HCT116 (cell line): Measurements from ENCODE around the gene FGB. TPM values are rescaled to one million over a fixed set of nuclear protein-coding genes. Genes with fewer than 3 reads are reported as not detected.

Source experiments
- ATAC-seq: fragments of 200-7000 bp; cut with Tn5 transposase; 2 replicates; pipeline ENCODE4 v1.9.1; 2020; ENCODE audit warnings: mild to moderate bottlenecking, moderate library complexity
- BruUV-seq: library from RNA; stranded (reverse); fragments of 400-500 nt; replicated peaks from 2 replicates; lab custom pipeline; 2021; lab: Mats Ljungman, UMichigan
- CTCF ChIA-PET: fragments of 300-600 bp; sonication (Branson Sonifier 250); formaldehyde crosslinking; loops from one replicate; lab custom pipeline; 2021; ENCODE audit warnings: antibody characterized with exemption; lab: Charles Lee
- POLR2A ChIA-PET: fragments of 300-600, 350-600 bp; sonication (Branson Sonifier 250); formaldehyde crosslinking; loops from one replicate; lab custom pipeline; 2021; ENCODE audit warnings: antibody characterized with exemption; lab: Charles Lee
- RAD21 ChIA-PET, 2 experiments: fragments of 300-600 bp; sonication (Branson Sonifier 250); formaldehyde crosslinking; loops; one replicate each; lab custom pipeline; 2023; ENCODE audit warnings: low total read pairs in 2 of 2; ENCODE audit not compliant: uncharacterized antibody in 2 of 2, unreplicated experiment in 2 of 2, low non-redundant PET in 1 of 2; lab: Charles Lee
- DNase-seq: peaks from one replicate; pipeline ENCODE4 v3.0.0-alpha.2; 2010; ENCODE audit warnings: low read depth, low spot score
- H2AFZ ChIP-seq: fragments of 200-600 bp; shearing (Covaris generic), sonication (generic); 2 replicates; pipeline ENCODE4 v1.6.1; 2017; ENCODE audit warnings: low read depth, mixed run types, mixed read lengths, antibody characterized with exemption, low read length; ENCODE audit not compliant: poor library complexity, severe bottlenecking
- H3K27ac ChIP-seq: 2 replicates; pipeline ENCODE4 v1.5.1; 2012; ENCODE audit warnings: low read depth, low read length
- H3K27me3 ChIP-seq: fragments of 200-600 bp; sonication (generic); 2 replicates; pipeline ENCODE4 v1.6.1; 2016; ENCODE audit warnings: mixed run types, low read length, mixed read lengths; ENCODE audit not compliant: insufficient read depth
- H3K36me3 ChIP-seq, 2 experiments: fragments of 200-500 bp in 1 of 2; fragments of 200-600 bp in 1 of 2; sonication (Bioruptor generic) in 1 of 2; sonication (generic) in 1 of 2; 2 replicates each; pipeline versions ENCODE4 v1.5.1 to v1.6.1; 2014 to 2016; ENCODE audit warnings: low read length in 2 of 2, inconsistent platforms in 1 of 2, mixed read lengths in 1 of 2, mixed run types in 1 of 2; ENCODE audit not compliant: insufficient read depth in 2 of 2, control insufficient read depth in 1 of 2
- H3K4me1 ChIP-seq, 2 experiments: fragments of 200-600 bp in 1 of 2; sonication (generic) in 1 of 2; 2 replicates each; pipeline versions ENCODE4 v1.5.1 to v1.6.1; 2012 to 2017; ENCODE audit warnings: low read length in 2 of 2, inconsistent platforms in 1 of 2, mild to moderate bottlenecking in 1 of 2, mixed read lengths in 1 of 2, mixed run types in 1 of 2, moderate library complexity in 1 of 2; ENCODE audit not compliant: insufficient read depth in 2 of 2, control insufficient read depth in 1 of 2
- H3K4me2 ChIP-seq: fragments of 200-600 bp; sonication (generic); 2 replicates; pipeline ENCODE4 v1.6.1; 2017; ENCODE audit warnings: mixed run types, low read length, mixed read lengths
- H3K4me3 ChIP-seq, 2 experiments: fragments of 200-600 bp in 1 of 2; sonication (generic) in 1 of 2; replicated peaks in 1 of 2; 2 replicates each; pipeline ENCODE4 v1.5.1; 2011 to 2016; ENCODE audit warnings: low read length in 2 of 2, control low read depth in 1 of 2, low read depth in 1 of 2, mild to moderate bottlenecking in 1 of 2, mixed read lengths in 1 of 2, mixed run types in 1 of 2
- H3K79me2 ChIP-seq: fragments of 200-600 bp; sonication (generic); 2 replicates; pipeline ENCODE4 v1.6.1; 2017; ENCODE audit warnings: mild to moderate bottlenecking, mixed run types, low read length, moderate library complexity, mixed read lengths; ENCODE audit not compliant: insufficient read depth
- H3K9ac ChIP-seq: fragments of 200-600 bp; sonication (generic); 2 replicates; pipeline ENCODE4 v1.6.1; 2016; ENCODE audit warnings: low read length, mixed read lengths
- H3K9me2 ChIP-seq: fragments of 200-600 bp; sonication (generic), shearing (Covaris generic); 2 replicates; pipeline ENCODE4 v1.6.1; 2017; ENCODE audit warnings: mixed run types, mild to moderate bottlenecking, moderate library complexity; ENCODE audit not compliant: insufficient read depth
- H3K9me3 ChIP-seq, 2 experiments: fragments of 200-500 bp in 1 of 2; fragments of 200-600 bp in 1 of 2; sonication (Bioruptor generic) in 1 of 2; sonication (generic) in 1 of 2; 2 replicates each; pipeline ENCODE4 v1.6.1; 2014 to 2017; ENCODE audit warnings: low read length in 2 of 2, mixed read lengths in 2 of 2, inconsistent platforms in 1 of 2, low read depth in 1 of 2, mild to moderate bottlenecking in 1 of 2, mixed run types in 1 of 2, moderate library complexity in 1 of 2; ENCODE audit not compliant: control insufficient read depth in 1 of 2, insufficient read depth in 1 of 2
- H4K20me1 ChIP-seq: fragments of 200-600 bp; sonication (generic), shearing (Covaris generic); 2 replicates; pipeline ENCODE4 v1.6.1; 2017; ENCODE audit warnings: mixed run types, mild to moderate bottlenecking, moderate library complexity; ENCODE audit not compliant: insufficient read depth
- CEBPB ChIP-seq: IDR thresholded peaks from 2 replicates; pipeline ENCODE4 v1.6.1; 2012; ENCODE audit warnings: low read depth
- CTCF ChIP-seq, 3 experiments: fragments of 200-600 bp in 1 of 3; sonication (generic) in 1 of 3; IDR thresholded peaks in 2 of 3; conservative IDR thresholded peaks in 1 of 3; 2 replicates each; pipeline ENCODE4 v1.5.1; 2012 to 2017; ENCODE audit warnings: low read depth in 2 of 3, low read length in 2 of 3, antibody characterized with exemption in 1 of 3, borderline replicate concordance in 1 of 3, control low read depth in 1 of 3, mild to moderate bottlenecking in 1 of 3, mixed read lengths in 1 of 3, mixed run types in 1 of 3, moderate library complexity in 1 of 3; ENCODE audit not compliant: insufficient read depth in 1 of 3
- EZH2 ChIP-seq: fragments of 200-600 bp; sonication (generic); IDR thresholded peaks from 2 replicates; pipeline ENCODE4 v1.6.1; 2017; ENCODE audit warnings: antibody characterized with exemption, mixed run types
- EZH2phosphoT487 ChIP-seq: fragments of 200-600 bp; IDR thresholded peaks from 2 replicates; pipeline ENCODE4 v1.6.1; 2018; ENCODE audit warnings: antibody characterized with exemption, borderline replicate concordance
- JUND ChIP-seq: IDR thresholded peaks from 2 replicates; pipeline ENCODE4 v1.6.1; 2012
- POLR2A ChIP-seq: IDR thresholded peaks from 2 replicates; pipeline ENCODE4 v1.7.0; 2011; ENCODE audit warnings: borderline replicate concordance; ENCODE audit not compliant: insufficient read depth, insufficient read length; ENCODE audit errors: extremely low read depth
- RAD21 ChIP-seq: IDR thresholded peaks from 2 replicates; pipeline ENCODE4 v1.6.1; 2012; ENCODE audit warnings: low read depth, mild to moderate bottlenecking
- REST ChIP-seq: IDR thresholded peaks from 2 replicates; pipeline ENCODE4 v1.6.1; 2012; ENCODE audit warnings: low read depth
- SRF ChIP-seq: IDR thresholded peaks from 2 replicates; pipeline ENCODE4 v1.6.1; 2012; ENCODE audit warnings: low read depth
- ZNF274 ChIP-seq: fragments of 200-500 bp; sonication (Bioruptor generic); IDR thresholded peaks from 2 replicates; pipeline ENCODE4 v1.6.1; 2014; ENCODE audit warnings: mild to moderate bottlenecking, low read depth, low read length, inconsistent platforms
- intact Hi-C: fragments of 100-400 bp; cut with micrococcal nuclease; formaldehyde crosslinking; loops from 2 replicates; pipeline ENCODE4 v1.10.0; 2022
- total RNA-seq: library from RNA; stranded (reverse); gene quantifications from one replicate; pipeline ENCODE4 v1.2.1, GENCODE V29; 2021; ENCODE audit not compliant: unreplicated experiment

The FGB gene
- total RNA-seq, 1 experiment from 2014 or later: 2.0 TPM

GRCh38 chr4:154583230-154583629, 20.4 kb downstream of the FGB start:
- Histone ChIP-seq H2AFZ (no peak overlapping the region), H3K9me3 (no peaks in the 10 kb centered on the region), H3K27me3 (no peaks in the 10 kb centered on the region), H3K9ac (no peak overlapping the region), H3K9me2 (no peaks in the 10 kb centered on the region), H3K4me1 (no peaks in the 10 kb centered on the region), H3K4me2 (no peak overlapping the region), H3K4me3 (no peak overlapping the region), H3K36me3 (no peaks in the 10 kb centered on the region), H4K20me1 (no peaks in the 10 kb centered on the region), H3K79me2 (no peaks in the 10 kb centered on the region), H3K27ac (no peak overlapping the region)
- ChIA-PET RAD21 (no interaction called here), POLR2A (no interaction called here), CTCF (no interaction called here)
- BruUV-seq: no TSS peak
- ATAC-seq: no peak
- no peak for TF ChIP-seq RAD21
- no peak for TF ChIP-seq SRF
- TF ChIP-seq POLR2A: no peak
- TF ChIP-seq EZH2: no peak
- TF ChIP-seq CEBPB: no peak
- TF ChIP-seq ZNF274: no peak
- no peak for TF ChIP-seq JUND
- no peak for TF ChIP-seq CTCF (IDR thresholded peaks at IDR 0.05 in 2 of 3, conservative IDR thresholded peaks at IDR 0.05 in 1 of 3; ENCODE audit: borderline replicate concordance in 1 of 3, insufficient read depth in 1 of 3, low read depth in 2 of 3, low read length in 2 of 3)
- TF ChIP-seq EZH2phosphoT487: no peak
- no peak for TF ChIP-seq REST
- DNase-seq: no peak
- intact Hi-C loops: no loop called here
